HEK293 (cell line): ENCODE data around the gene LRP6.

ENCODE experiments used
- CTCF ChIA-PET: fragments of 350-600 bp; formaldehyde crosslinking; extraction: SDS; loops from one replicate; lab custom pipeline; 2021; ENCODE audit warnings: antibody characterized with exemption; lab: Yijun Ruan, JAX
- POLR2A ChIA-PET: fragments of 300-600 bp; formaldehyde crosslinking; extraction: SDS; loops from one replicate; lab custom pipeline; 2020; ENCODE audit warnings: antibody characterized with exemption, inconsistent platforms; lab: Yijun Ruan, JAX
- H3K27ac ChIP-seq: fragments of 200-500 bp; sonication (Bioruptor generic); 2 replicates; pipeline ENCODE4 v1.5.1; 2014; ENCODE audit warnings: low read depth, low read length, control low read depth, inconsistent platforms; ENCODE audit errors: extremely low read depth
- H3K36me3 ChIP-seq, 2 experiments: fragments of 200-500 bp in 1 of 2; sonication (Bioruptor generic) in 1 of 2; 1 replicate in 1 of 2; 2 replicates in 1 of 2; pipeline ENCODE4 v1.5.1; 2014 to 2017; ENCODE audit warnings: inconsistent platforms in 2 of 2, low read length in 2 of 2; ENCODE audit not compliant: control insufficient read depth in 2 of 2, insufficient read depth in 1 of 2
- H3K4me1 ChIP-seq: fragments of 200-500 bp; sonication (Bioruptor generic); 2 replicates; pipeline ENCODE4 v1.5.1; 2014; ENCODE audit warnings: mild to moderate bottlenecking, low read length, inconsistent platforms; ENCODE audit not compliant: control insufficient read depth, insufficient read depth
- H3K4me3 ChIP-seq: 2 replicates; pipeline ENCODE4 v1.5.1; 2011; ENCODE audit warnings: low read depth, mild to moderate bottlenecking, control low read depth, low read length, moderate library complexity
- H3K9me3 ChIP-seq: fragments of 200-500 bp; sonication (Bioruptor generic); 2 replicates; pipeline ENCODE4 v1.5.1; 2014; ENCODE audit warnings: low read depth, low read length, inconsistent platforms; ENCODE audit not compliant: control insufficient read depth, insufficient read depth
- GLI4 ChIP-seq: fragments of 450-650 bp; formaldehyde crosslinking; IDR thresholded peaks from 2 replicates; pipeline ENCODE4 v1.5.1; 2016; ENCODE audit warnings: missing biosample characterization, missing genetic modification characterization
- GLIS2 ChIP-seq: fragments of 450-650 bp; formaldehyde crosslinking; IDR thresholded peaks from 2 replicates; pipeline ENCODE4 v1.5.1; 2016; ENCODE audit warnings: missing biosample characterization, missing genetic modification characterization
- KLF17 ChIP-seq: fragments of 450-650 bp; formaldehyde crosslinking; IDR thresholded peaks from 2 replicates; pipeline ENCODE4 v1.5.1; 2016; ENCODE audit warnings: missing biosample characterization, missing genetic modification characterization
- MYNN ChIP-seq: fragments of 450-650 bp; formaldehyde crosslinking; IDR thresholded peaks from 2 replicates; pipeline ENCODE4 v1.5.1; 2016; ENCODE audit warnings: missing biosample characterization, missing genetic modification characterization, borderline replicate concordance
- PRDM1 ChIP-seq: fragments of 450-650 bp; formaldehyde crosslinking; IDR thresholded peaks from 2 replicates; pipeline ENCODE4; 2016; ENCODE audit warnings: missing biosample characterization, missing genetic modification characterization
- PRDM10 ChIP-seq: fragments of 450-650 bp; formaldehyde crosslinking; IDR thresholded peaks from 2 replicates; pipeline ENCODE4 v1.5.1; 2016; ENCODE audit warnings: missing biosample characterization, missing genetic modification characterization
- SETDB1 ChIP-seq: IDR thresholded peaks from one replicate; pipeline ENCODE4 v1.6.1; 2017; ENCODE audit warnings: mild to moderate bottlenecking, low read length, moderate library complexity, mixed read lengths; ENCODE audit not compliant: insufficient read length
- SP7 ChIP-seq: fragments of 450-650 bp; formaldehyde crosslinking; IDR thresholded peaks from 2 replicates; pipeline ENCODE4 v1.5.1; 2016; ENCODE audit warnings: missing biosample characterization, missing genetic modification characterization
- ZBTB21 ChIP-seq: fragments of 450-650 bp; formaldehyde crosslinking; IDR thresholded peaks from 2 replicates; pipeline ENCODE4 v1.5.1; 2017; ENCODE audit warnings: missing biosample characterization, missing genetic modification characterization
- ZBTB6 ChIP-seq: fragments of 450-650 bp; formaldehyde crosslinking; IDR thresholded peaks from 2 replicates; pipeline ENCODE4 v1.5.1; 2017; ENCODE audit warnings: missing biosample characterization, missing genetic modification characterization
- ZFHX2 ChIP-seq: fragments of 450-650 bp; formaldehyde crosslinking; conservative IDR thresholded peaks from 2 replicates; pipeline ENCODE4 v1.5.1; 2016; ENCODE audit warnings: missing biosample characterization, missing genetic modification characterization
- ZNF174 ChIP-seq: fragments of 450-650 bp; formaldehyde crosslinking; IDR thresholded peaks from 2 replicates; pipeline ENCODE4 v1.5.0; 2017; ENCODE audit warnings: missing biosample characterization, mild to moderate bottlenecking, missing genetic modification characterization
- ZNF2 ChIP-seq: fragments of 450-650 bp; formaldehyde crosslinking; IDR thresholded peaks from 2 replicates; pipeline ENCODE4 v1.5.1; 2016; ENCODE audit warnings: missing biosample characterization, missing genetic modification characterization
- ZNF354C ChIP-seq: fragments of 450-650 bp; formaldehyde crosslinking; IDR thresholded peaks from 2 replicates; pipeline ENCODE4 v1.5.1; 2016; ENCODE audit warnings: missing biosample characterization, missing genetic modification characterization, low read depth, borderline replicate concordance
- ZNF398 ChIP-seq: fragments of 450-650 bp; formaldehyde crosslinking; IDR thresholded peaks from 2 replicates; pipeline ENCODE4 v1.5.1; 2017; ENCODE audit warnings: missing biosample characterization, missing genetic modification characterization
- ZNF518A ChIP-seq: fragments of 450-650 bp; formaldehyde crosslinking; conservative IDR thresholded peaks from 2 replicates; pipeline ENCODE4 v1.5.1; 2016; ENCODE audit warnings: low read depth, missing biosample characterization, missing genetic modification characterization
- ZNF561 ChIP-seq: fragments of 450-650 bp; IDR thresholded peaks from 2 replicates; pipeline ENCODE4 v1.5.1; 2018; ENCODE audit warnings: missing biosample characterization, missing genetic modification characterization, borderline replicate concordance
- ZNF610 ChIP-seq: fragments of 450-650 bp; formaldehyde crosslinking; IDR thresholded peaks from 2 replicates; pipeline ENCODE4 v1.5.1; 2016; ENCODE audit warnings: missing biosample characterization, missing genetic modification characterization, borderline replicate concordance
- ZNF704 ChIP-seq: fragments of 450-650 bp; formaldehyde crosslinking; IDR thresholded peaks from 2 replicates; pipeline ENCODE4 v1.5.1; 2016; ENCODE audit warnings: missing biosample characterization, missing genetic modification characterization
- ZNF830 ChIP-seq: fragments of 450-650 bp; IDR thresholded peaks from 2 replicates; pipeline ENCODE4 v1.5.0; 2018; ENCODE audit warnings: missing biosample characterization, missing genetic modification characterization, low read depth, mild to moderate bottlenecking, moderate library complexity

LRP6 gene

GRCh38 chr12:12182703-12183365, 84.0 kb downstream of the LRP6 start:
- POLR2A ChIA-PET = no interaction called here
- TF ChIP-seq ZNF354C (tag by site-specific recombination) (no peak), ZNF610 (tag by site-specific recombination) (no peak), KLF17 (no peak), ZBTB21 (no peak)
- Histone ChIP-seq H3K27ac (peak overlapping the region; percentile 38; the same call in 1 of the 2 replicates), H3K9me3 (no peaks in the 10 kb centered on the region), H3K36me3 (peaks cover 0 to 18% of the 10 kb centered on the region in 2 experiments; a peak in 2 of 3 replicates), H3K4me1 (peaks cover 17% of the 10 kb centered on the region), H3K4me3 (no peak overlapping the region)
- CTCF ChIA-PET = interaction anchor here (0.6 to 0.7 kb wide), 4 partner anchors 13 to 188 kb away, joined by 3 to 4 read pairs (median 3); no protein-coding TSS in a partner anchor

- no peak overlapping the region for H3K4me3 ChIP-seq
- CTCF ChIA-PET = no interaction called here
- POLR2A ChIA-PET = no interaction called here
- no peaks in the 10 kb centered on the region for H3K9me3 ChIP-seq
- peaks cover 0 to 18% of the 10 kb centered on the region in 2 experiments; a peak in 2 of 3 replicates for H3K36me3 ChIP-seq
- no peak overlapping the region for H3K27ac ChIP-seq
- peaks cover 17% of the 10 kb centered on the region for H3K4me1 ChIP-seq
- TF ChIP-seq SETDB1 (no peak), ZBTB6 (tag by site-specific recombination) (no peak), PRDM10 (tag by site-specific recombination) (no peak), PRDM1 (no peak), ZNF398 (tag by site-specific recombination) (no peak), GLIS2 (tag by site-specific recombination) (no peak), MYNN (tag by site-specific recombination) (no peak), SP7 (no peak), ZNF830 (tag by site-specific recombination) (no peak), ZNF2 (tag by site-specific recombination) (no peak), ZNF518A (tag by site-specific recombination) (no peak), ZNF704 (tag by site-specific recombination) (no peak), ZNF561 (tag by site-specific recombination) (no peak), ZNF174 (tag by site-specific recombination) (no peak), GLI4 (no peak), ZFHX2 (no peak)
Measured at GRCh38 chr12:12181511-12181910, 85.3 kb downstream of the LRP6 start.
